ENCODE data around the gene WDTC1.

- TF ChIP-seq CTCF (IDR thresholded peaks at IDR 0.05) (no peak), POLR2A (IDR thresholded peaks at IDR 0.05) (no peak)
These were observed 116.5 kb downstream of the WDTC1 start for GRCh38 chr1:27350663-27351540.
